Astrocyte (in vitro differentiated cells and primary cell): ENCODE results near the gene SEC31A. TPM values are rescaled to one million over a fixed set of nuclear protein-coding genes. Genes with fewer than 3 reads are reported as not detected.
A peak's percentile ranks its signal among the peaks of the same experiment; 100 is the strongest.

ENCODE experiments used
- DNase-seq: peaks from one replicate; pipeline ENCODE4 v3.0.0-alpha.2; 2010; ENCODE audit warnings: low read depth
- FAIRE-seq: peaks from 2 replicates; lab custom pipeline; 2011; peaks lifted over from hg19 to GRCh38; lab: Jason Lieb, UNC
- H2AFZ ChIP-seq: 2 replicates; pipeline ENCODE4 v1.6.0; 2012; ENCODE audit warnings: low read depth, low read length, inconsistent platforms
- H3K27ac ChIP-seq: 2 replicates; pipeline ENCODE4 v1.5.1; 2011; ENCODE audit warnings: low read depth, low read length, inconsistent platforms
- H3K27me3 ChIP-seq: 2 replicates; pipeline ENCODE4 v1.6.0; 2011; ENCODE audit warnings: low read length, inconsistent platforms; ENCODE audit not compliant: insufficient read depth
- H3K36me3 ChIP-seq: 2 replicates; pipeline ENCODE4 v1.5.1; 2011; ENCODE audit warnings: low read length, inconsistent platforms; ENCODE audit not compliant: insufficient read depth
- H3K4me1 ChIP-seq: 2 replicates; pipeline ENCODE4 v1.5.1; 2011; ENCODE audit warnings: low read length, inconsistent platforms; ENCODE audit not compliant: insufficient read depth
- H3K4me2 ChIP-seq: 2 replicates; pipeline ENCODE4 v1.6.0; 2012; ENCODE audit warnings: low read length, inconsistent platforms
- H3K4me3 ChIP-seq: 2 replicates; pipeline ENCODE4 v1.5.1; 2011; ENCODE audit warnings: low read depth, mild to moderate bottlenecking, low read length, inconsistent platforms; ENCODE audit not compliant: insufficient read depth
- H3K79me2 ChIP-seq: 2 replicates; pipeline ENCODE4 v1.6.0; 2012; ENCODE audit warnings: mild to moderate bottlenecking, low read length, inconsistent platforms; ENCODE audit not compliant: insufficient read depth
- H3K9ac ChIP-seq: 2 replicates; pipeline ENCODE4 v1.6.0; 2012; ENCODE audit warnings: mild to moderate bottlenecking, low read length, inconsistent platforms
- H3K9me3 ChIP-seq: 2 replicates; pipeline ENCODE4 v1.5.1; 2012; ENCODE audit warnings: low read depth, mild to moderate bottlenecking, low read length, inconsistent platforms; ENCODE audit not compliant: insufficient read depth
- H4K20me1 ChIP-seq: 2 replicates; pipeline ENCODE4 v1.6.0; 2012; ENCODE audit warnings: low read length, inconsistent platforms; ENCODE audit not compliant: insufficient read depth
- H3K27ac Mint-ChIP-seq: one replicate; pipeline ENCODE4 v1.8.0; 2021; ENCODE audit warnings: mild to moderate bottlenecking, mixed read lengths; ENCODE audit not compliant: unreplicated experiment
- H3K27me3 Mint-ChIP-seq: one replicate; pipeline ENCODE4 v1.8.0; 2021; ENCODE audit warnings: low read depth, mixed read lengths; ENCODE audit not compliant: unreplicated experiment
- H3K36me3 Mint-ChIP-seq: one replicate; pipeline ENCODE4 v1.8.0; 2021; ENCODE audit warnings: low read depth, mixed read lengths; ENCODE audit not compliant: unreplicated experiment
- H3K4me1 Mint-ChIP-seq: one replicate; pipeline ENCODE4 v1.8.0; 2021; ENCODE audit warnings: low read depth, mixed read lengths; ENCODE audit not compliant: unreplicated experiment
- H3K4me3 Mint-ChIP-seq: one replicate; pipeline ENCODE4 v1.8.0; 2021; ENCODE audit warnings: mild to moderate bottlenecking, moderate library complexity, mixed read lengths; ENCODE audit not compliant: unreplicated experiment
- H3K9me3 Mint-ChIP-seq: one replicate; pipeline ENCODE4 v1.8.0; 2021; ENCODE audit warnings: mild to moderate bottlenecking, mixed read lengths; ENCODE audit not compliant: unreplicated experiment
- CTCF ChIP-seq: IDR thresholded peaks from 2 replicates; pipeline ENCODE4 v1.5.1; 2011; ENCODE audit warnings: low read depth, mild to moderate bottlenecking, inconsistent platforms, low read length, moderate library complexity; ENCODE audit not compliant: insufficient read depth
- EZH2 ChIP-seq: IDR thresholded peaks from 2 replicates; pipeline ENCODE4 v1.6.1; 2012; ENCODE audit warnings: mild to moderate bottlenecking, low read length, inconsistent platforms; ENCODE audit not compliant: insufficient read depth
- total RNA-seq: library from RNA; stranded (reverse); gene quantifications from 2 replicates; pipeline ENCODE4 v1.2.1, GENCODE V29; 2021

Gene SEC31A
- total RNA-seq, 1 donor from 2014 or later: 471 TPM

DNA sequence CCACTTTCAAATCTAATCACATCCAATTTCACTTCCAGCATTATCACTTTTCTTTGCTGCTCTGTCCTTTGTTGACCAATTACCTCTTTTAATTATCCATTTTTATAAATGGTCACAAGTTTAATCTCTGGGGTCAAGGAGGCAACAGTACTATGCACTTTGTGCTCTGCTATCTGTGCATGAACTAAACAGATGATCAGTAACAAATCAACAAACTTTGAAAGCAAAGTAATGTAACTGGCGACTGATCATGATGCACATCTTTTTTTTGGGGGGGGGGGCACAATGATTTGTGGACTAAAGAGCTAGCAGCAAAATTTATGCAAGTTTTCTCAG lies 1.5 kb upstream of the SEC31A start:
- no peak overlapping the region for H3K27ac ChIP-seq
- H3K4me3 Mint-ChIP-seq: peak overlapping the region; percentile 96
- peak overlapping the region; percentile 100 for H3K9ac ChIP-seq

DNA sequence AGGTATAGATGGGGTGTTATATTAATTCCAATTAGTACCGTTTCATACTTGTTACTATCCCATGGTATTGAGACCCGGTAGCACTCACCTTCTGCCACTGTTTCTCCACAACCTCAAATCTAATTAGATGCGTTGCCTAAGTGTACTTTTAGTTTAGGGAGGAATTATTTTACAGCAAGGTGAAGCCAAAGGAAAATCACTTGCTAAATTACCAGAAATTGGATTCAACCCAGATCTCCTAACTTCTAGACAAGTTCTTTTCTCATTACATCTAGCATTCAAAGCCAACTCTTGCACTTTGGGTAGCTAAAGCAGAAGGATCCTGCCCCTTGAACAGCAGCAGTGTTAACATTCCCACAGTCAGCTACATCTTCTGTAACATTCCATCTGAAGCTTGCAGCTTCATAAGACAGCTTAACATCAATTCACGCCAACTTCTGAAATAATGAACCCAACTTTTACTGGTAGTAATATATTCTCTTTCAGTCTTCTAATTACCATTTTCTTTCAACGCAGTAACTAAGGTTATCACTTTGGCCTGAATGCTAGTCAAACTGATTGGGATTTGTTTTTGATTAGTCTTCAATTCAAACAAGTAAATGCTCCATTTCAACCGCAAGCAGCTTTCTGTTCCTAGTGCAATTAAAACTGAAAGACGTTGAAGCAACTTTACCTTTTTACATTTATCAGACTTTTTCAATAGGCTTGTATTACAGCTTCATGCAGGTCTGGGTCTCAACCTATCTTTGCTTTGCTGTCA lies 934 bp upstream of the SEC31A start:
- peak overlapping the region; percentile 96 for H3K4me3 Mint-ChIP-seq
- TF ChIP-seq EZH2 (no peak), CTCF (no peak)
- H3K4me1 ChIP-seq: peaks cover 15% of the 10 kb centered on the region
- no peaks in the 10 kb centered on the region for H3K27me3 ChIP-seq
- H3K27ac Mint-ChIP-seq: peak overlapping the region; percentile 98
- DNase-seq (no peak), FAIRE-seq (no peak)
- H3K27me3 Mint-ChIP-seq: no peaks in the 10 kb centered on the region
- H3K79me2 ChIP-seq: peaks cover 84% of the 10 kb centered on the region
- H3K9me3 ChIP-seq: no peaks in the 10 kb centered on the region
- peaks cover 25% of the 10 kb centered on the region for H4K20me1 ChIP-seq
- H3K4me1 Mint-ChIP-seq: peaks cover 23% of the 10 kb centered on the region
- H3K4me2 ChIP-seq: peak overlapping the region; percentile 89
- H2AFZ ChIP-seq: peak overlapping the region; percentile 63
- peaks cover 18% of the 10 kb centered on the region for H3K36me3 Mint-ChIP-seq
- H3K36me3 ChIP-seq: peaks cover 21% of the 10 kb centered on the region
- H3K9ac ChIP-seq: peak overlapping the region; percentile 100
- peak overlapping the region; percentile 94 for H3K4me3 ChIP-seq
- peak overlapping the region; percentile 99 for H3K27ac ChIP-seq
- no peaks in the 10 kb centered on the region for H3K9me3 Mint-ChIP-seq

More for the DNA sequence above, 1.5 kb upstream of the SEC31A start:
- Histone ChIP-seq H4K20me1 (peaks cover 23% of the 10 kb centered on the region), H3K9me3 (no peaks in the 10 kb centered on the region), H3K36me3 (peaks cover 21% of the 10 kb centered on the region), H3K27me3 (no peaks in the 10 kb centered on the region), H3K4me2 (peak overlapping the region; percentile 89), H2AFZ (no peak overlapping the region), H3K4me1 (peaks cover 17% of the 10 kb centered on the region), H3K4me3 (no peak overlapping the region), H3K79me2 (peaks cover 84% of the 10 kb centered on the region)
- no peak for DNase-seq
- TF ChIP-seq EZH2 (no peak), CTCF (no peak)
- peaks cover 24% of the 10 kb centered on the region for H3K4me1 Mint-ChIP-seq
- H3K27ac Mint-ChIP-seq: peak overlapping the region; percentile 23
- no peaks in the 10 kb centered on the region for H3K27me3 Mint-ChIP-seq
- no peaks in the 10 kb centered on the region for H3K9me3 Mint-ChIP-seq
- FAIRE-seq: no peak
- peaks cover 14% of the 10 kb centered on the region for H3K36me3 Mint-ChIP-seq

GRCh38 chr4:82890528-82890900 lies 439 bp downstream of the SEC31A start:
- FAIRE-seq (no peak), DNase-seq (no peak)
- Histone ChIP-seq H3K4me3 (peak overlapping the region; percentile 94), H3K4me1 (peaks cover 15% of the 10 kb centered on the region), H4K20me1 (peaks cover 35% of the 10 kb centered on the region), H3K4me2 (peak overlapping the region; percentile 89), H3K79me2 (peaks cover 84% of the 10 kb centered on the region), H3K27me3 (no peaks in the 10 kb centered on the region), H3K27ac (peak overlapping the region; percentile 99), H3K9ac (peak overlapping the region; percentile 100), H3K9me3 (no peaks in the 10 kb centered on the region), H3K36me3 (peaks cover 20% of the 10 kb centered on the region), H2AFZ (peak overlapping the region; percentile 51)
- TF ChIP-seq CTCF (no peak), EZH2 (no peak)
- Mint-ChIP-seq H3K9me3 (no peaks in the 10 kb centered on the region), H3K4me3 (peak overlapping the region; percentile 96), H3K27ac (peak overlapping the region; percentile 98), H3K27me3 (no peaks in the 10 kb centered on the region), H3K4me1 (peaks cover 21% of the 10 kb centered on the region), H3K36me3 (peaks cover 18% of the 10 kb centered on the region)
